Endodermal cell (in vitro differentiated cells): ENCODE measurements around the gene SMIM12. TPM values are rescaled to one million over a fixed set of nuclear protein-coding genes. Genes with fewer than 3 reads are reported as not detected.

Experiments
- DNase-seq: peaks from one replicate; pipeline ENCODE4 v3.0.0-alpha.2; 2017
- H3K27ac ChIP-seq: 2 replicates; pipeline ENCODE4 v1.5.1; 2013; ENCODE audit warnings: mild to moderate bottlenecking, low read depth, low read length, moderate library complexity
- H3K27me3 ChIP-seq: 2 replicates; pipeline ENCODE4 v1.6.1; 2013; ENCODE audit warnings: mild to moderate bottlenecking, low read length, moderate library complexity; ENCODE audit not compliant: insufficient read depth, control insufficient read depth, poor library complexity, severe bottlenecking
- H3K36me3 ChIP-seq: 2 replicates; pipeline ENCODE4 v1.7.0; 2013; ENCODE audit warnings: mild to moderate bottlenecking, low read length, moderate library complexity; ENCODE audit not compliant: control insufficient read depth, insufficient read depth
- H3K4me1 ChIP-seq: one replicate; pipeline ENCODE4 v1.7.0; 2013; ENCODE audit warnings: low read length; ENCODE audit not compliant: control insufficient read depth, insufficient read depth
- H3K4me3 ChIP-seq: 2 replicates; pipeline ENCODE4 v1.5.1; 2013; ENCODE audit warnings: mild to moderate bottlenecking, low read length, moderate library complexity
- H3K9ac ChIP-seq: 2 replicates; pipeline ENCODE4 v1.6.1; 2013; ENCODE audit warnings: mild to moderate bottlenecking, low read length, moderate library complexity; ENCODE audit not compliant: poor library complexity, severe bottlenecking; ENCODE audit errors: extremely low read depth
- H3K9me3 ChIP-seq: 2 replicates; pipeline ENCODE4 v1.6.1; 2013; ENCODE audit warnings: mild to moderate bottlenecking, low read length, moderate library complexity; ENCODE audit not compliant: control insufficient read depth
- H3K27ac Mint-ChIP-seq: 2 replicates; pipeline ENCODE4 v1.8.0; 2020; ENCODE audit warnings: mixed read lengths
- H3K27me3 Mint-ChIP-seq: 2 replicates; pipeline ENCODE4 v1.8.0; 2021; ENCODE audit warnings: mild to moderate bottlenecking, mixed read lengths; ENCODE audit not compliant: insufficient read depth
- H3K36me3 Mint-ChIP-seq: 2 replicates; pipeline ENCODE4 v1.8.0; 2020; ENCODE audit warnings: low read depth, mixed read lengths
- H3K4me1 Mint-ChIP-seq: 2 replicates; pipeline ENCODE4 v1.8.0; 2020; ENCODE audit warnings: mixed read lengths
- H3K4me3 Mint-ChIP-seq: 2 replicates; pipeline ENCODE4 v1.8.0; 2020; ENCODE audit warnings: mild to moderate bottlenecking, moderate library complexity, mixed read lengths
- H3K9me3 Mint-ChIP-seq: 2 replicates; pipeline ENCODE4 v1.8.0; 2020; ENCODE audit warnings: mild to moderate bottlenecking, mixed read lengths
- WGBS, 2 experiments: methylation state at CpG; one replicate each; pipeline versions ENCODE4 v1.1.5 to v1.1.7; 2013; ENCODE audit warnings: missing lambda C conversion rate in 2 of 2, mixed read lengths in 1 of 2; ENCODE audit not compliant: insufficient coverage in 1 of 2, insufficient read length in 1 of 2; 5-methylcytosine and 5-hydroxymethylcytosine counted together
- total RNA-seq, 2 donors: library from RNA; stranded (reverse); fragmentation: NEBNext Ultra II Directional in 1 of 2; extraction: Animal tissue kit (Norgen Biotek cat#: 25700) in 1 of 2; gene quantifications; 2 replicates in 1 of 2; 3 replicates in 1 of 2; pipeline ENCODE4 v1.2.1, GENCODE V29; 2021
- TF ChIP-seq, protein P1 (sequence below): fragments of 200-600 bp; sonication (generic); conservative IDR thresholded peaks from 2 replicates; pipeline ENCODE4 v1.5.0; 2021; ENCODE audit warnings: antibody characterized with exemption, mild to moderate bottlenecking

Gene SMIM12
- total RNA-seq, 2 donors from 2014 or later = 43.0 to 47.6 TPM

DNA sequence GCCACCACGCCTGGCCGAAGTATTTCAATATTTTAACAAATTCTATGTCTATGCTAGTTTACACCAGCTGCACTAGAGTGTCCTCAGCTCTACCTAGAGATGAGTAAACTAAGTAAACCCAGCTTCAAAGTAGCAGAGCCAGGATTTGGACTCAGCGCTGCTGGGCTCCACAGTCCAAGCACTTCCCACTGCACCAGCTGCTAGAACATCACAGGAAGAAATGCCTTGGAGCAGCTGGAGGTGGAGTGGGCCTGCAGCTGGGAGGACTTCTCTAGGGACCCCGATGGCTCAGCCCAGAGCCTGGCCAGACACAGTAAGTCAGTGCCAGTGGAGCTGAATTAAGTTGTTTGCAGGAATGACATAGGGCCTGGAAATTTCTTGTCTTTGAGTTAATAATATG, 10.2 kb upstream of the SMIM12 start:
- peaks cover 2% of the 10 kb centered on the region for H3K4me1 ChIP-seq
- no peak overlapping the region for H3K4me3 ChIP-seq
- H3K36me3 Mint-ChIP-seq = no peaks in the 10 kb centered on the region
- no peak overlapping the region for H3K9ac ChIP-seq
- peaks cover 38% of the 10 kb centered on the region for H3K27me3 ChIP-seq
- WGBS, 2 experiments = 89 to 94% methylated on average over 3 to 4 of the region's 4 CpGs
- H3K27ac Mint-ChIP-seq = no peak overlapping the region
- H3K27me3 Mint-ChIP-seq = peaks cover 37% of the 10 kb centered on the region
- H3K9me3 Mint-ChIP-seq = no peaks in the 10 kb centered on the region
- H3K4me1 Mint-ChIP-seq = no peaks in the 10 kb centered on the region
- H3K4me3 Mint-ChIP-seq = no peak overlapping the region
- no peaks in the 10 kb centered on the region for H3K9me3 ChIP-seq
- no peak for DNase-seq
- H3K36me3 ChIP-seq = no peaks in the 10 kb centered on the region
- H3K27ac ChIP-seq = no peak overlapping the region
- TF ChIP-seq, protein P1, sequence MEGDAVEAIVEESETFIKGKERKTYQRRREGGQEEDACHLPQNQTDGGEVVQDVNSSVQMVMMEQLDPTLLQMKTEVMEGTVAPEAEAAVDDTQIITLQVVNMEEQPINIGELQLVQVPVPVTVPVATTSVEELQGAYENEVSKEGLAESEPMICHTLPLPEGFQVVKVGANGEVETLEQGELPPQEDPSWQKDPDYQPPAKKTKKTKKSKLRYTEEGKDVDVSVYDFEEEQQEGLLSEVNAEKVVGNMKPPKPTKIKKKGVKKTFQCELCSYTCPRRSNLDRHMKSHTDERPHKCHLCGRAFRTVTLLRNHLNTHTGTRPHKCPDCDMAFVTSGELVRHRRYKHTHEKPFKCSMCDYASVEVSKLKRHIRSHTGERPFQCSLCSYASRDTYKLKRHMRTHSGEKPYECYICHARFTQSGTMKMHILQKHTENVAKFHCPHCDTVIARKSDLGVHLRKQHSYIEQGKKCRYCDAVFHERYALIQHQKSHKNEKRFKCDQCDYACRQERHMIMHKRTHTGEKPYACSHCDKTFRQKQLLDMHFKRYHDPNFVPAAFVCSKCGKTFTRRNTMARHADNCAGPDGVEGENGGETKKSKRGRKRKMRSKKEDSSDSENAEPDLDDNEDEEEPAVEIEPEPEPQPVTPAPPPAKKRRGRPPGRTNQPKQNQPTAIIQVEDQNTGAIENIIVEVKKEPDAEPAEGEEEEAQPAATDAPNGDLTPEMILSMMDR = no peak

GRCh38 chr1:34868230-34869049, 8.9 kb upstream of the SMIM12 start:
- Histone ChIP-seq H3K4me3 (no peak overlapping the region), H3K27ac (no peak overlapping the region), H3K27me3 (peaks cover 50% of the 10 kb centered on the region), H3K36me3 (no peaks in the 10 kb centered on the region), H3K9ac (no peak overlapping the region), H3K9me3 (no peaks in the 10 kb centered on the region), H3K4me1 (no peaks in the 10 kb centered on the region)
- no peak overlapping the region for H3K4me3 Mint-ChIP-seq
- no peaks in the 10 kb centered on the region for H3K9me3 Mint-ChIP-seq
- WGBS, 2 experiments = 93 to 94% methylated on average over 9 to 44 of the region's 44 CpGs
- DNase-seq = no peak
- H3K36me3 Mint-ChIP-seq = no peaks in the 10 kb centered on the region
- peaks cover 45% of the 10 kb centered on the region for H3K27me3 Mint-ChIP-seq
- H3K27ac Mint-ChIP-seq = no peak overlapping the region
- no peaks in the 10 kb centered on the region for H3K4me1 Mint-ChIP-seq
- TF ChIP-seq, protein P1 = no peak

- H3K4me1 Mint-ChIP-seq = no peaks in the 10 kb centered on the region
- no peaks in the 10 kb centered on the region for H3K4me1 ChIP-seq
- no peak for DNase-seq
- peaks cover 48% of the 10 kb centered on the region for H3K27me3 Mint-ChIP-seq
- H3K27me3 ChIP-seq = peaks cover 51% of the 10 kb centered on the region
- no peak overlapping the region for H3K27ac ChIP-seq
- H3K9me3 Mint-ChIP-seq = no peaks in the 10 kb centered on the region
- no peak overlapping the region for H3K9ac ChIP-seq
- no peak overlapping the region for H3K4me3 ChIP-seq
- WGBS, 2 experiments = 88 to 93% methylated on average over 6 of the region's 6 CpGs
- H3K9me3 ChIP-seq = no peaks in the 10 kb centered on the region
- TF ChIP-seq, protein P1 = no peak
- H3K36me3 ChIP-seq = no peaks in the 10 kb centered on the region
- H3K36me3 Mint-ChIP-seq = no peaks in the 10 kb centered on the region
- no peak overlapping the region for H3K4me3 Mint-ChIP-seq
- H3K27ac Mint-ChIP-seq = no peak overlapping the region
Measured at GRCh38 chr1:34867415-34867814, 7.9 kb upstream of the SMIM12 start.
